GM18909 (cell line): ENCODE results near the gene SIPA1L3.

ENCODE experiments used
- ATAC-seq: cut with Tn5 transposase; IDR thresholded peaks from one replicate; pipeline ENCODE4 v1.9.1; 2021; ENCODE audit warnings: mild to moderate bottlenecking; ENCODE audit not compliant: unreplicated experiment, poor library complexity

Gene SIPA1L3

DNA sequence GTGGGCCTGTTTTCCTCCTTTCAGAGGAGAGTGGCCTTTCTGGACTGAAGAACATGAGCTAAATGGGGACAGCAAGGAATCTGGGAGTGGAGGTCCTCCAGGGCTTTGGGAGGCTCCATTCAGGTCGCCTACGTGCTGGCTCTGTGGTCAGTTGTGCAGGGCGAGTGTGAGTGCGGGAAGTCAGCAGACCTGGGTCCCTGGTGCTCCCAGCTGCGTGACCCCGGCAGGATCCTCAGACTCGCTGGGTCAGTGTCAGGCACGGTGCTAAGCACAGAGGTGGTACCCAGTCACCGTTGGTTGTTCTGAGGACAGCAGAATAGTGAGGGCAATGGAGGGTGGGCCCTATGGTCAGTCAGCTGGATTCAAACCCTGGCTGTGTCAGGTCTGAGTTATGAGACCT, 85.8 kb downstream of the SIPA1L3 start:
- no peak for ATAC-seq

DNA sequence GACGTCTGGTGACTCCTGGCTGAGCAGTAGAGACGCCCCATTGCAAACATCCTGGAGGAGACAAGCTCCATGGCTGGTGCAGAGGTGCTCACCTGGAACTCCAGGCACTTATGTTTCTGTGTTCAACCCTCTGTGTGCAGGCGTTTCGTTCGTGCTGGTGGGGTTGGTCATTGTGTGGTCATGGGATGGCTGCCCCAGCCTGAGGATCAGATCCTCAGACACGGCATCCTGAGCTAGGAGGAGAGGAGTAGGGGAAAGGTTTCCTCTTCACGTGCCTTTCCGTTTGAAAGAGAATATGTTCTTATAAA, 87.8 kb downstream of the SIPA1L3 start:
- no peak for ATAC-seq

GRCh38 chr19:37995346-37995745, 88.3 kb downstream of the SIPA1L3 start:
- no peak for ATAC-seq

DNA sequence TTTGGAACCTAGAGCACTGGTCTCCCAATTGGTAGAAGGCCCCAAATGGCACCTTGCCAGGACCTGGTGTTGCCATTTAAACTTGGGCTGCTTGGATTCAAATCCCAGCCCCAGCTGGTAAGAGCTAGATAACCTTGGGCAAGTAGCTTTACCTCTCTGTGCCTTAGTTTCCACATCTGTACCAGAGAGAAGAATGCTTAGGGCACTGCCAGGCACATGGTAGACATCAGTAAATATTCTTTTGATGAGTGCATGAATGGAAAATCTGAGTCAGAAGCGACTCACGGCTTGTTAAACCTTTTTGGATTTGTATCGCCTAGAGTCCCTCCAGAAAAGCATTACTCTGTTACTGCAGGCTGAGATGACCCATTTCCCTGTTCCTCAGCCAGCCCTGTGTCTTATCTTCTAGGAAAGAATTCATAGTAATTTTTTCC, 90.9 kb downstream of the SIPA1L3 start:
- ATAC-seq = no peak

DNA sequence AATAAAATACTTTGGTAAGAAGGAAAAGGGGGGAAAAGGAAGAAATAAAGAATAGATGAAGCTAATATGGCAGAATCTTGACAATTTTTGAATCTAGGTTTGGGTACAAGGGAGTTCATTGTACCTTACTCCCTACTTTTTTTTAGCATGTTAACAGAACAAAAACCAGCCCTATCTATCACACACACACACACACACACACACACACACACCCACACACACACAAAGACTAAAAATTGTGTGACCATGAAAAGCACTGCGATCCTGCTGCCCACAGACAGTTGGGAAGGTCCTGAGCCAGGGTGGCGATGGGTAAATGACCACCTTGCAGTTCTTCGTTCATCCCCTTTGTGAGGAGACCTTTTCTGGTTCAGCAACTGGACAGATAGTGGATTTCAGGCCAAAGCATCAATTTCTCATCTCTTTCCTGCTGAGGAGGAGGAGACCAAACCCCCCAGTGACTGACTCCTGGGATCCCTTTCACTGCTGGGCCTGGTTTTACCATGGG, 91.8 kb downstream of the SIPA1L3 start:
- ATAC-seq = no peak

DNA sequence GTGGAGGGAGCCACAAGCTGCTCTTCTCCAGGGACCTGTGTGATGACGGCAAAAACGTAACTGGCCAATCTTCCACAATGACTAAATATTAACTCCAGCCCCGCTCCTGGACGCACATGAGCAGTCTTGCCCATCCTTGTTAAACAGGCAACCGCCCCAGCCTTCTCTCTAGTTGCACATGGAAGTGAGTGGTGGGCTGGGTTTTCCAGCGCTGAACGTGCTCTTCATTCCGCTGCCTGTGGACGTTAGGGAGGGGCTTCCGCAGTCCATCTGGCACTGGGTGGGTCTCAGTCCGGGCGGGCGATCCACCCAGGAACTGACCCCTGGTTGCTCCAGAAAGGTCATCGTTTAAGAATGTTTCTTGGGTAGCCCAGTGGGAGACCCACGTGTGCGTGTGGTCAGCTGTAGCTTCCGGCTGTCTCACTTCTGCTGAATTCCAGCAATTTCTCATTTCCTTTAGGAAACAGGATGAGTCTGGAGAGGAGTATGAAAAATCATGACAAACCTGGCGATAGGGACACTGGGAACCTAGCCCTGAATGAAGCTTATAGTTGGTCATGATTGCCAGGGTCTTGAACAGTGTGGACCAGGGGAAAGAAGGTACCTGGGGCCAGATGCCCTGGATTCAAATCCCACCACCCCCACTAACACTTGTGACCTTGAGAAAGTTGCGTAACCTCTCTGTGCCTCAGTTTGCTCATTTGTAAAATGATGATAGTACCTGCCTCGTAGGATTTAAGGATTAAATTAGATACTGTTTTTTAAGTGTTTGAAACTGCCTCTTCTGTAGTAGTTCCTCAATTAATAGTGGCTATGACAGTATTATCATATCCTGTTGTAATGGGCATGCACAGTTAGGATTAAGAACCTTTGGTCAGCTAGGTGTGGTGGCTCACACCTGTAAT, 92.6 kb downstream of the SIPA1L3 start:
- ATAC-seq = no peak

GRCh38 chr19:38001158-38001781, 94.3 kb downstream of the SIPA1L3 start:
- no peak for ATAC-seq

DNA sequence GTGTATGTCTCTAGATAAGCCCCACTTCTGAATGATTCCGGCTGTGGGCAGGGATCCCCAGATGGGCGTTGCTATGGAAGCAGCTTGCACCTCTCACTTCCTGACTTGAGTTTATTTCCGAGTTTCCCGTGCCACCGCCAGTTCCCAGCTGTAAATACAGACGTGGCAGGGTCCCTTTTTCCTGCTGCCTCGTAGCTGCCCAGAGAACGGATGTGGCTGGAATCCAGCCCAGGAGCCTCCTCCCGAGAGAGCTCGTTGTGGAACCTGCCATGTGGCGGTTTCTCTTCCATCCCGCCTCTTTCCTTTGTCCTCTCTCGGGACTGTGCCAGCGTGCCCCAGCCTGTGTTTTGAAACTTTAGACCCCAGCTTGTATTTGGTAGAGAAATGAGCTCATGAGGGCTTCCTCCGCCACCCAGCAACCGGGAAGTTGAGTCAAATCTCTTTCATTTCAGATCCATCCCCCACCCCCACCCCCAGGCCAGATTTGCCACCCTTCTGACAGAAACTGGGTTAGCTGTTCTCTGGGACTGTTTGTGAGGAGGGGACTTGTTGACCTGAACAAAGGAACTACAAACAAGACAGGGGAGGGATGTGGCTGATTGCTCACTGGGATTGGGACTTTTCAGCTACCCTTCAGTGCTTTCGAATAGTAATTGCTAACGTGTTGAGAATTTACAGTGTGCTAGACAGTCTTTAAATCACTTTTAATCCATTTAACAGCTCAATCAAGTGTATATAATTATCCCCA, 96.6 kb downstream of the SIPA1L3 start:
- no peak for ATAC-seq

GRCh38 chr19:38004186-38004520, 97.1 kb downstream of the SIPA1L3 start:
- peak; percentile 24 for ATAC-seq

DNA sequence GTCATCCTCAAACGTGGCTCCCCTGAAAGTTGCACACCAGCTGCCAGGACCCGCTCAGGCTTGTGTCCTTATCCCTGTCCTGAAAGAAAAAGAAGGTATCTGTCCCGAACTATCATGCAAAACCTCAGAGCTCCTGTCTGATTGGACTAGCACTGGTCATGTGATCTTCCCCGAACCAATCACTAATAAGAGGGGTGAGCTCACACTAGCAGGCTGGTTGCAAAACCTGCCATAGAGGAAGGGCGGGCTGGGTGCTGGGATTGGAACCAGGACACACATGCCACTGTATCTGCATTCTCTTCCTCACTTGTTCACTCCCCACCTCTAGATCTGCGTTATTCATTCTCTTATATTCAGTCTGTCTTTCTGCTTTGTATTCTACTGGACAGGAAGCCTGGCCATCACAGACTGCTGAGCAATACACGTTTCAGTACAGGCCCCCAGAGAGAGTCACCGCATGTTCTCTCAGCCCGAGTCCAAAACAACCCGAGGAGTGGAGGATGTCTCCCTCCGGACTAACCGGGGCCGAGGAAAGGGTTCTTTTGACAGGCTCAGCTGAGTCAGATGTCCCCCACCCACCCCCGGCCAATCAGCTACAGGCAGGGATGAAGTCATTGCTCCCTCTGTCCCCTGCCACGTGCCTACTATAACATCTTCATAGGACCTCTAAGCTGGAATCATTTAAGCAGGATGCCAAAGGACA, 97.7 kb downstream of the SIPA1L3 start:
- ATAC-seq = peak; percentile 67

- ATAC-seq = no peak
Observed at GRCh38 chr19:38005224-38005614, 98.2 kb downstream of the SIPA1L3 start.

DNA sequence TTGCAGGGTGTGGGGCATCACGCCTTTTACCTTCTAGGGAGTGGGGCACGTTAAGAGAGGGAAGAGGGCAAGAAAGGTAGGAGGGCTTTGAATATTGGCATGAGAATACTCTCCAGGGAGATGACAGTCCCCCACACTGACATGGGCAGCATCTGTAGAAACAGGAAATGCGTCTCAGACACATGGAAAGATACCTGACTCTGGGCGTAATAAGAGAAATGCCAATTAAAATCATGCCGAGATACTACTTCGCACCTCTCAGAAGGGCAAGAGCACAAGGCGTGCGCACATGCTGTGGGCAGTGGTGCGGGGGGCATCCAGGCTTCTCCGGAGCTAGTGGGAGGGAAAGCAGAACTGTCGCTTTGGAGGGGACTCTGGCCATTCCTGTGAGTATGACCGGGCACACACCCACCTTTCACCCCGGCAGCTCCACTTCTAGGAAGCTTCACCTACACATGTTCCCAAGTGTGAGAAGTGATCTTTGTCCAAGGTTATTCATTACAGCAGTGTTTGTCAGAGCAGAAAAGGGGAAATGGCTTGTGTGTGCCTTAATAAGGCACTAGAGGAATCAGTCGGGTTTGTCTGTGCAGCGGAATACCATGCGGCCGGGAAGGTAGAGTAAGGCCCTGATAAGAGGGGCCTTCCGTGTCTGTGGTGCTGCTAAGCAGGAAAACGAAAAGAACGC, 99.5 kb downstream of the SIPA1L3 start:
- ATAC-seq = no peak

DNA sequence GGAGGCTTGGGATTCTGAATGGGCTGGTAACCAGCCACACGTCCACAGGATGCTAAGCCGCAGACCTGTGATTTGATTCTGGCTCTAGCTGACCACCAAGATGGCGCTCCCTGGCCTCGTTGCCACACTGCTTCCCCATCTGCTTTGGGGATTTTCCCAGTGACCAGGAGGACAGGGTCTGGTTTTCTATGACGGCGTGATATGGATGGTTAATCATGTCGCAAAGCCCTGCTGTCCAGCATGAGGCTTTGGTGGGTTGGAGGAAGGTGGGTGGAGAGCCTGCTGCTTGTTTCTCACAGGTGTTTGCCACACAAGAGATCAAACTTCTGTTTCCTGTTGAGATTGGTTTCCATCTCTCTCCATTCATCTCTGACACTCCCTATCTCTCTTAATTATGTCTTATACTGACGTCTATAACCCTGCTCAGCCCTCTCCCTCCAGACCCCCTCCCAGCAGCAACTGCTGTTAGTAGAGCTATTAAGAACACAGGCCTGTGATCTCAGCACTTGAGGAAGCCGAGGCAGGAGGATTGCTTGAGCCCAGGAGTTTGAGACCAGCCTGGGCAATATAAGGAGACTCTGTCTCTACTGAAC, 102.7 kb downstream of the SIPA1L3 start:
- no peak for ATAC-seq

DNA sequence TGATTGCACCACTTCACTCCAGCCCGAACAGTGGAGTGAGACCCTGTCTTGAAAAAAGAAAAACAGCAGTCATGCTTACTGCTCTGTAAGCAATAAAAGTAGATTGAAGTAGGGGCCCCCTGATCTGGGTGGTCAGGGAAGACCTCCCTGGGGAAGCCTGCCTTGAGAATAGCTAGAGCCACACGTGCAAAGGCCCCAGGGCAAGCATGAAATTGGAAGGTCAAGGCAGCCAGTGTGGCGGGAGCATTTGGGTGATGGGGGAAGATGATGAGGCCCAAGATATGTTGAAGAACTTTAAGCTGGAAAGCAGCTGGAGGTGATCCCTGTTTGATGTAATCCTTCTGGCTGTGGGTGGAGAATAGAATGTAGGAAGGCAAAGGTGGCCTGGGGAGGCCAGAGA, 104.4 kb downstream of the SIPA1L3 start:
- no peak for ATAC-seq

DNA sequence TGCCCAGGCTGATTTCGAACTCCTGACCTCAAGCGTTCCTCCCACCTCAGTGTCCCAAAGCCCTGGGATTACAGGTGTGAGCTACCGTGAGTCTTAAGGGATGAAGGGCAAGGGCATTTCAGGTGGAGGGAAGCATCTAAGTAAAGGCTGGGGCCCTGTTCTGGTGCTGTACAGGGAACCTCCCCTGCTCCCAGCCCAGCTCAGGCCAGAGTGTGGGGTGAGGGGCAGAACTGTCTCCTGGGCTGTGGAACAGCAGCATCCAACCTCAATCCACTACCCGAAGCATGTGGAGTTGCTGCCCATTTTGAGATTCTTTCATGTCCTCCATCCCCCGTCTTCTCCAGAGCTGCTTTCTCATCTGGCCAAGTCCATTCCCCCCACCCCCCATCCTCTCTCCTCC, 105.3 kb downstream of the SIPA1L3 start:
- ATAC-seq = no peak

- ATAC-seq = no peak
Observed at GRCh38 chr19:38012944-38013343, 105.9 kb downstream of the SIPA1L3 start.

DNA sequence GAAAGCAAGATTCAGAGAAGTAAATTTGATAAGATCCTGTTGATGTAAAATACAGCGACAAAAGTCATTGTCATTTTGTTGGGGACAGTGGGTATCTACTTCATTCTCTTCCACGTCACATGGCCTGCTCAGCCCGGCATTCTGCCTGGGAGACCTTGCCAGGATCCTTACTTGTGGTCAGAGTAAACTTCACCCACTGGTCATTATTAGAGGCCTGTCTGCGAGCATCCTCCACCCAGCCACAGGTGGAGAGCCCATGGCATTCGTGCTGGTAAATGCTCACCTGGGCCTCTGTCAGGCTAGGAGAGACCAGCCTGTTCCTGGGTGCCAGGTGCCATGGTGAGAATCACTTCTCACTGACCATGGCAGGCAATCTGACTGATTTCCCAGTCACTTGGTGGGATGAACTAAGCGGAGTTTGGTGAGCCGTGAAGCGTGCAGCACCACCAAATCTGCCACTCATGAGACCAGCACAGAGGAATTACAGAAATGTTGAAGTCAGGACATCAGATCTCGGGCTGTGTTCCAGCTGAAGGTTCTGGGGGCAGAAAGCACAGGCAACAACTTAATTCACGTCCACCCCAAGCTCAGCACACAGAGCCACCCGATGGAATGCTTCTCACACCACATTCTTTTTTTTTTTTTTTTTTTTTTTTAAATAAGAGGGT, 107.0 kb downstream of the SIPA1L3 start:
- no peak for ATAC-seq

- ATAC-seq = no peak
Observed at GRCh38 chr19:38015216-38015615, 108.2 kb downstream of the SIPA1L3 start.

GRCh38 chr19:38015761-38016160, 108.8 kb downstream of the SIPA1L3 start:
- ATAC-seq = no peak
